ENCODE data around the gene GBGT1.

The GBGT1 gene

GRCh38 chr9:133165452-133165730 lies 1.7 kb upstream of the GBGT1 start:
- H3K27me3 ChIP-seq (ENCODE audit: insufficient read depth, low read length): no peaks in the 10 kb centered on the region; the same call in 1 of the 2 replicates
- no peaks in the 10 kb centered on the region for H3K36me3 ChIP-seq (ENCODE audit: insufficient read depth, low read length)
- H3K9ac ChIP-seq (ENCODE audit: low read length): no peak overlapping the region
- H3F3A ChIP-seq (ENCODE audit: insufficient read depth, low read length): no peaks in the 10 kb centered on the region
- no peaks in the 10 kb centered on the region for H4K20me1 ChIP-seq (ENCODE audit: insufficient read depth, low read length)
- TF ChIP-seq CTCF (IDR thresholded peaks at IDR 0.05; ENCODE audit: low read length) (no peak), EZH2 (IDR thresholded peaks at IDR 0.05; ENCODE audit: borderline replicate concordance, low read length) (no peak)
- no peak overlapping the region for H3K4me2 ChIP-seq (ENCODE audit: low read length)
- H3K79me2 ChIP-seq (ENCODE audit: insufficient read depth, low read length): no peaks in the 10 kb centered on the region
- no peak overlapping the region for H2AFZ ChIP-seq (ENCODE audit: low read length)
- no peaks in the 10 kb centered on the region for H3K9me3 ChIP-seq (ENCODE audit: low read length)
- no peak overlapping the region for H3K4me3 ChIP-seq (ENCODE audit: low read depth, low read length, poor library complexity, severe bottlenecking)
- H3K27ac ChIP-seq (ENCODE audit: low read depth, low read length, poor library complexity, severe bottlenecking): no peak overlapping the region
- no peaks in the 10 kb centered on the region for H3K9me2 ChIP-seq (ENCODE audit: low read depth, low read length)
- peaks cover 8% of the 10 kb centered on the region for H3K4me1 ChIP-seq (ENCODE audit: insufficient read depth, low read length, severe bottlenecking)

- Histone ChIP-seq H3K9me2 (ENCODE audit: low read depth, low read length) (no peaks in the 10 kb centered on the region), H2AFZ (ENCODE audit: low read length) (no peak overlapping the region), H3K27me3 (ENCODE audit: insufficient read depth, low read length) (no peaks in the 10 kb centered on the region; the same call in 1 of the 2 replicates), H3K4me3 (ENCODE audit: low read depth, low read length, poor library complexity, severe bottlenecking) (peak overlapping the region; percentile 49), H4K20me1 (ENCODE audit: insufficient read depth, low read length) (no peaks in the 10 kb centered on the region), H3K4me1 (ENCODE audit: insufficient read depth, low read length, severe bottlenecking) (peaks cover 8% of the 10 kb centered on the region), H3K27ac (ENCODE audit: low read depth, low read length, poor library complexity, severe bottlenecking) (no peak overlapping the region), H3K79me2 (ENCODE audit: insufficient read depth, low read length) (no peaks in the 10 kb centered on the region), H3K9me3 (ENCODE audit: low read length) (no peaks in the 10 kb centered on the region), H3K36me3 (ENCODE audit: insufficient read depth, low read length) (no peaks in the 10 kb centered on the region), H3F3A (ENCODE audit: insufficient read depth, low read length) (no peaks in the 10 kb centered on the region), H3K4me2 (ENCODE audit: low read length) (peak overlapping the region; percentile 61; the same call in 1 of the 2 replicates), H3K9ac (ENCODE audit: low read length) (no peak overlapping the region)
- TF ChIP-seq CTCF (IDR thresholded peaks at IDR 0.05; ENCODE audit: low read length) (no peak), EZH2 (IDR thresholded peaks at IDR 0.05; ENCODE audit: borderline replicate concordance, low read length) (no peak)
Observed at GRCh38 chr9:133164191-133164590, 477 bp upstream of the GBGT1 start.

- Histone ChIP-seq H3K4me2 (ENCODE audit: low read length) (no peak overlapping the region), H3K9ac (ENCODE audit: low read length) (no peak overlapping the region), H4K20me1 (ENCODE audit: insufficient read depth, low read length) (no peaks in the 10 kb centered on the region), H3K36me3 (ENCODE audit: insufficient read depth, low read length) (no peaks in the 10 kb centered on the region), H3F3A (ENCODE audit: insufficient read depth, low read length) (no peaks in the 10 kb centered on the region), H2AFZ (ENCODE audit: low read length) (no peak overlapping the region), H3K79me2 (ENCODE audit: insufficient read depth, low read length) (no peaks in the 10 kb centered on the region), H3K9me2 (ENCODE audit: low read depth, low read length) (no peaks in the 10 kb centered on the region), H3K4me1 (ENCODE audit: insufficient read depth, low read length, severe bottlenecking) (peaks cover 8% of the 10 kb centered on the region), H3K4me3 (ENCODE audit: low read depth, low read length, poor library complexity, severe bottlenecking) (no peak overlapping the region), H3K27ac (ENCODE audit: low read depth, low read length, poor library complexity, severe bottlenecking) (no peak overlapping the region), H3K9me3 (ENCODE audit: low read length) (no peaks in the 10 kb centered on the region), H3K27me3 (ENCODE audit: insufficient read depth, low read length) (no peaks in the 10 kb centered on the region; the same call in 1 of the 2 replicates)
- no peak for TF ChIP-seq CTCF (IDR thresholded peaks at IDR 0.05; ENCODE audit: low read length)
- no peak for TF ChIP-seq EZH2 (IDR thresholded peaks at IDR 0.05; ENCODE audit: borderline replicate concordance, low read length)
Observed at GRCh38 chr9:133162861-133163503, 732 bp downstream of the GBGT1 start.

All from OCI-LY1 (cell line).